Measurements from ENCODE around the gene RAET1E.
"Not testable (repeated sequence)": the region's sequence is repeated elsewhere in the genome, so short reads cannot be mapped to it uniquely, and the experiment has no call there.

Gene RAET1E

GRCh38 chr6:149895048-149895590 lies 2.8 kb downstream of the RAET1E start:
- TF ChIP-seq YY1 (IDR thresholded peaks at IDR 0.05; ENCODE audit: insufficient read depth, insufficient read length) (no peak), ZNF274 (IDR thresholded peaks at IDR 0.05; ENCODE audit: low read depth, low read length) (no peak), SUZ12 (IDR thresholded peaks at IDR 0.05; ENCODE audit: extremely low read depth, insufficient read depth, insufficient read length) (no peak)
- no peak overlapping the region for H3K4me3 ChIP-seq (ENCODE audit: insufficient read length, low read depth)
- H3K27me3 ChIP-seq (ENCODE audit: insufficient read depth, insufficient read length) = no peaks in the 10 kb centered on the region
- H3K36me3 ChIP-seq (ENCODE audit: insufficient read depth, insufficient read length, low read length) = no peaks in the 10 kb centered on the region
- DNase-seq (ENCODE audit: low read depth, low spot score) = no peak
- no peaks in the 10 kb centered on the region for H3K9me3 ChIP-seq (ENCODE audit: insufficient read depth, low read length)
- no peaks in the 10 kb centered on the region for H3K4me1 ChIP-seq (ENCODE audit: insufficient read depth, insufficient read length)
- H3K9ac ChIP-seq (ENCODE audit: insufficient read length, low read depth) = no peak overlapping the region

GRCh38 chr6:149891864-149892263 lies 6.0 kb downstream of the RAET1E start:
- not testable (repeated sequence) for H3K4me3 ChIP-seq (ENCODE audit: insufficient read length, low read depth); H3K9me3 ChIP-seq (ENCODE audit: insufficient read depth, low read length); H3K36me3 ChIP-seq (ENCODE audit: insufficient read depth, insufficient read length, low read length); H3K27me3 ChIP-seq (ENCODE audit: insufficient read depth, insufficient read length); H3K4me1 ChIP-seq (ENCODE audit: insufficient read depth, insufficient read length); DNase-seq (ENCODE audit: low read depth, low spot score); H3K9ac ChIP-seq (ENCODE audit: insufficient read length, low read depth)

- no peak for DNase-seq (ENCODE audit: low read depth, low spot score)
- H3K36me3 ChIP-seq (ENCODE audit: insufficient read depth, insufficient read length, low read length) = no peaks in the 10 kb centered on the region
- H3K9me3 ChIP-seq (ENCODE audit: insufficient read depth, low read length) = no peaks in the 10 kb centered on the region
- TF ChIP-seq SUZ12 (IDR thresholded peaks at IDR 0.05; ENCODE audit: extremely low read depth, insufficient read depth, insufficient read length) (no peak), ZNF274 (IDR thresholded peaks at IDR 0.05; ENCODE audit: low read depth, low read length) (no peak), YY1 (IDR thresholded peaks at IDR 0.05; ENCODE audit: insufficient read depth, insufficient read length) (no peak)
- no peak overlapping the region for H3K4me3 ChIP-seq (ENCODE audit: insufficient read length, low read depth)
- no peaks in the 10 kb centered on the region for H3K4me1 ChIP-seq (ENCODE audit: insufficient read depth, insufficient read length)
- H3K27me3 ChIP-seq (ENCODE audit: insufficient read depth, insufficient read length) = no peaks in the 10 kb centered on the region
- no peak overlapping the region for H3K9ac ChIP-seq (ENCODE audit: insufficient read length, low read depth)
Observed at GRCh38 chr6:149891259-149891658, 6.7 kb downstream of the RAET1E start.

- H3K4me3 ChIP-seq (ENCODE audit: insufficient read length, low read depth) = no peak overlapping the region
- H3K27me3 ChIP-seq (ENCODE audit: insufficient read depth, insufficient read length) = no peaks in the 10 kb centered on the region
- H3K4me1 ChIP-seq (ENCODE audit: insufficient read depth, insufficient read length) = no peaks in the 10 kb centered on the region
- TF ChIP-seq SUZ12 (IDR thresholded peaks at IDR 0.05; ENCODE audit: extremely low read depth, insufficient read depth, insufficient read length) (no peak), YY1 (IDR thresholded peaks at IDR 0.05; ENCODE audit: insufficient read depth, insufficient read length) (no peak), ZNF274 (IDR thresholded peaks at IDR 0.05; ENCODE audit: low read depth, low read length) (no peak)
- H3K9me3 ChIP-seq (ENCODE audit: insufficient read depth, low read length) = no peaks in the 10 kb centered on the region
- H3K36me3 ChIP-seq (ENCODE audit: insufficient read depth, insufficient read length, low read length) = no peaks in the 10 kb centered on the region
- no peak overlapping the region for H3K9ac ChIP-seq (ENCODE audit: insufficient read length, low read depth)
- no peak for DNase-seq (ENCODE audit: low read depth, low spot score)
Observed at GRCh38 chr6:149890629-149891045, 7.3 kb downstream of the RAET1E start.

GRCh38 chr6:149889326-149889725 lies 8.6 kb downstream of the RAET1E start:
- no peak for DNase-seq (ENCODE audit: low read depth, low spot score)
- Histone ChIP-seq H3K9me3 (ENCODE audit: insufficient read depth, low read length) (no peaks in the 10 kb centered on the region), H3K36me3 (ENCODE audit: insufficient read depth, insufficient read length, low read length) (no peaks in the 10 kb centered on the region), H3K9ac (ENCODE audit: insufficient read length, low read depth) (no peak overlapping the region), H3K4me1 (ENCODE audit: insufficient read depth, insufficient read length) (no peaks in the 10 kb centered on the region), H3K4me3 (ENCODE audit: insufficient read length, low read depth) (no peak overlapping the region), H3K27me3 (ENCODE audit: insufficient read depth, insufficient read length) (no peaks in the 10 kb centered on the region)
- TF ChIP-seq YY1 (IDR thresholded peaks at IDR 0.05; ENCODE audit: insufficient read depth, insufficient read length) = no peak
- no peak for TF ChIP-seq SUZ12 (IDR thresholded peaks at IDR 0.05; ENCODE audit: extremely low read depth, insufficient read depth, insufficient read length)
- TF ChIP-seq ZNF274 (IDR thresholded peaks at IDR 0.05; ENCODE audit: low read depth, low read length) = no peak

- no peak overlapping the region for H3K4me3 ChIP-seq (ENCODE audit: insufficient read length, low read depth)
- no peaks in the 10 kb centered on the region for H3K36me3 ChIP-seq (ENCODE audit: insufficient read depth, insufficient read length, low read length)
- no peak overlapping the region for H3K9ac ChIP-seq (ENCODE audit: insufficient read length, low read depth)
- no peak for DNase-seq (ENCODE audit: low read depth, low spot score)
- H3K9me3 ChIP-seq (ENCODE audit: insufficient read depth, low read length) = no peaks in the 10 kb centered on the region
- TF ChIP-seq YY1 (IDR thresholded peaks at IDR 0.05; ENCODE audit: insufficient read depth, insufficient read length) (no peak), ZNF274 (IDR thresholded peaks at IDR 0.05; ENCODE audit: low read depth, low read length) (no peak), SUZ12 (IDR thresholded peaks at IDR 0.05; ENCODE audit: extremely low read depth, insufficient read depth, insufficient read length) (no peak)
- no peaks in the 10 kb centered on the region for H3K4me1 ChIP-seq (ENCODE audit: insufficient read depth, insufficient read length)
- no peaks in the 10 kb centered on the region for H3K27me3 ChIP-seq (ENCODE audit: insufficient read depth, insufficient read length)
Observed at GRCh38 chr6:149888659-149889058, 9.3 kb downstream of the RAET1E start.

- no peak overlapping the region for H3K4me3 ChIP-seq (ENCODE audit: insufficient read length, low read depth)
- no peak for DNase-seq (ENCODE audit: low read depth, low spot score)
- no peaks in the 10 kb centered on the region for H3K36me3 ChIP-seq (ENCODE audit: insufficient read depth, insufficient read length, low read length)
- no peaks in the 10 kb centered on the region for H3K9me3 ChIP-seq (ENCODE audit: insufficient read depth, low read length)
- no peaks in the 10 kb centered on the region for H3K4me1 ChIP-seq (ENCODE audit: insufficient read depth, insufficient read length)
- H3K9ac ChIP-seq (ENCODE audit: insufficient read length, low read depth) = no peak overlapping the region
- no peaks in the 10 kb centered on the region for H3K27me3 ChIP-seq (ENCODE audit: insufficient read depth, insufficient read length)
- TF ChIP-seq SUZ12 (IDR thresholded peaks at IDR 0.05; ENCODE audit: extremely low read depth, insufficient read depth, insufficient read length) = no peak
- TF ChIP-seq YY1 (IDR thresholded peaks at IDR 0.05; ENCODE audit: insufficient read depth, insufficient read length) = no peak
- TF ChIP-seq ZNF274 (IDR thresholded peaks at IDR 0.05; ENCODE audit: low read depth, low read length) = no peak
Observed at GRCh38 chr6:149888093-149888492, 9.8 kb downstream of the RAET1E start.

GRCh38 chr6:149887343-149887742 lies 10.6 kb downstream of the RAET1E start:
- no peak for TF ChIP-seq YY1 (IDR thresholded peaks at IDR 0.05; ENCODE audit: insufficient read depth, insufficient read length)
- TF ChIP-seq ZNF274 (IDR thresholded peaks at IDR 0.05; ENCODE audit: low read depth, low read length) = no peak
- TF ChIP-seq SUZ12 (IDR thresholded peaks at IDR 0.05; ENCODE audit: extremely low read depth, insufficient read depth, insufficient read length) = no peak
- Histone ChIP-seq H3K4me3 (ENCODE audit: insufficient read length, low read depth) (no peak overlapping the region), H3K27me3 (ENCODE audit: insufficient read depth, insufficient read length) (no peaks in the 10 kb centered on the region), H3K36me3 (ENCODE audit: insufficient read depth, insufficient read length, low read length) (no peaks in the 10 kb centered on the region), H3K9me3 (ENCODE audit: insufficient read depth, low read length) (no peaks in the 10 kb centered on the region), H3K4me1 (ENCODE audit: insufficient read depth, insufficient read length) (no peaks in the 10 kb centered on the region), H3K9ac (ENCODE audit: insufficient read length, low read depth) (no peak overlapping the region)
- no peak for DNase-seq (ENCODE audit: low read depth, low spot score)

All from NT2/D1 (cell line).